ENCODE measurements around the gene LGALS16.

DNA sequence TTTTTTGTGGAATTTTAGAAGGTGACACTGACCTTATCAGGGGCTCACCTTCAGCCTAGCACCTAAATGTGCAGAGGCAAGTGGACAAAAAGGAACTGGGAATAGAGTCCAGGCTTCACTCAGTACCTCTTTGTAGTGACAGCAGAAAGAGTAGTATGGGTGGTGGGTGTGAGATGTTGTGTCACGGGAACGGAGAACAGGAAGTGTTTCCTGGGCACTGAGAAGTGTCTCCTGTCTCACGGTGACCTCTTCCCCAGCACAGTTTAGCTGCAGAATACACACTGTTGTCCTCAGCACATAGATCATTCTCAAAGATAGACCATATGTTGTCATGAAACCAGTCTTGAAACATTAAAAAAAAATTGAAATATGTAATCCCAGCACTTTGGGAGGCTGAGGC is 31.0 kb downstream of the LGALS16 start:
- TF ChIP-seq, protein P1, sequence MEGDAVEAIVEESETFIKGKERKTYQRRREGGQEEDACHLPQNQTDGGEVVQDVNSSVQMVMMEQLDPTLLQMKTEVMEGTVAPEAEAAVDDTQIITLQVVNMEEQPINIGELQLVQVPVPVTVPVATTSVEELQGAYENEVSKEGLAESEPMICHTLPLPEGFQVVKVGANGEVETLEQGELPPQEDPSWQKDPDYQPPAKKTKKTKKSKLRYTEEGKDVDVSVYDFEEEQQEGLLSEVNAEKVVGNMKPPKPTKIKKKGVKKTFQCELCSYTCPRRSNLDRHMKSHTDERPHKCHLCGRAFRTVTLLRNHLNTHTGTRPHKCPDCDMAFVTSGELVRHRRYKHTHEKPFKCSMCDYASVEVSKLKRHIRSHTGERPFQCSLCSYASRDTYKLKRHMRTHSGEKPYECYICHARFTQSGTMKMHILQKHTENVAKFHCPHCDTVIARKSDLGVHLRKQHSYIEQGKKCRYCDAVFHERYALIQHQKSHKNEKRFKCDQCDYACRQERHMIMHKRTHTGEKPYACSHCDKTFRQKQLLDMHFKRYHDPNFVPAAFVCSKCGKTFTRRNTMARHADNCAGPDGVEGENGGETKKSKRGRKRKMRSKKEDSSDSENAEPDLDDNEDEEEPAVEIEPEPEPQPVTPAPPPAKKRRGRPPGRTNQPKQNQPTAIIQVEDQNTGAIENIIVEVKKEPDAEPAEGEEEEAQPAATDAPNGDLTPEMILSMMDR (IDR thresholded peaks at IDR 0.05; ENCODE audit: low read depth, low read length, poor library complexity, severe bottlenecking) = no peak
- TF ChIP-seq EZH2phosphoT487 (IDR thresholded peaks at IDR 0.05; ENCODE audit: borderline replicate concordance, low read length) = no peak

Measured in DOHH2 (cell line).